PFSK-1 (cell line): ENCODE measurements around the gene MBD4.

ENCODE experiments used
- FOXP2 ChIP-seq: optimal IDR thresholded peaks from 2 replicates; pipeline ENCODE3; 2011; ENCODE audit warnings: borderline replicate concordance, control low read depth, inconsistent platforms; ENCODE audit not compliant: insufficient read depth; ENCODE audit errors: extremely low read length, extremely low read depth
- POLR2AphosphoS5 ChIP-seq: IDR thresholded peaks from 2 replicates; pipeline ENCODE4 v1.6.1; 2012; ENCODE audit warnings: low read depth, mild to moderate bottlenecking, control low read depth, low read length, moderate library complexity
- SIN3A ChIP-seq: IDR thresholded peaks from 2 replicates; pipeline ENCODE4 v1.6.1; 2012; ENCODE audit warnings: mild to moderate bottlenecking, low read length, moderate library complexity, borderline replicate concordance; ENCODE audit not compliant: insufficient read depth
- TAF1 ChIP-seq: IDR thresholded peaks from 2 replicates; pipeline ENCODE4 v1.6.1; 2012; ENCODE audit warnings: low read length, control low read depth, borderline replicate concordance; ENCODE audit not compliant: insufficient read depth
- TF ChIP-seq, protein P1 (sequence below), 2 experiments: IDR thresholded peaks; 2 replicates each; pipeline versions ENCODE4 v1.6.1 to v1.8.0; 2011 to 2012; ENCODE audit warnings: low read depth in 2 of 2, low read length in 2 of 2, control low read depth in 1 of 2, inconsistent platforms in 1 of 2, mild to moderate bottlenecking in 1 of 2, moderate library complexity in 1 of 2; ENCODE audit not compliant: insufficient read depth in 1 of 2

Gene MBD4

DNA sequence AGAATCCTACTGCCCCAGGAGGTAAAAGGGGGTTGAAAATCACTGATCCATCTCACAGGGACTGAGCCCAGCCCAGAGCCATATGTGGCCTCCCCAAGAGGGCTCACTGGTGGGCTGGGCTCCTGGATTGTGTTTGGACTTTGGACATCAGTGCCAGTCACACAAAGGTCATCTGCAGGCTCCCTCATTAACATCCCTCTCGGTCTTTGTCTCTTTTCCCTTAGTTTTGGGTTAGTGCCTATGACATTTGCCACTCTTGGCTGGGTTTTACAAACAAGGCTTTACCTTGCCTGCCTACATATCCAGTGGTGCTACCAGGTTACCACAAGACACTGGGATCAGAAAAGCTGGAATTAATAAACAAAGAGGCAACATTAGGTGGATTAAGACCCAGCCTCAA is 28.2 kb upstream of the MBD4 start:
- TF ChIP-seq TAF1 (no peak), SIN3A (no peak), POLR2AphosphoS5 (no peak), FOXP2 (no peak)
- TF ChIP-seq, protein P1, sequence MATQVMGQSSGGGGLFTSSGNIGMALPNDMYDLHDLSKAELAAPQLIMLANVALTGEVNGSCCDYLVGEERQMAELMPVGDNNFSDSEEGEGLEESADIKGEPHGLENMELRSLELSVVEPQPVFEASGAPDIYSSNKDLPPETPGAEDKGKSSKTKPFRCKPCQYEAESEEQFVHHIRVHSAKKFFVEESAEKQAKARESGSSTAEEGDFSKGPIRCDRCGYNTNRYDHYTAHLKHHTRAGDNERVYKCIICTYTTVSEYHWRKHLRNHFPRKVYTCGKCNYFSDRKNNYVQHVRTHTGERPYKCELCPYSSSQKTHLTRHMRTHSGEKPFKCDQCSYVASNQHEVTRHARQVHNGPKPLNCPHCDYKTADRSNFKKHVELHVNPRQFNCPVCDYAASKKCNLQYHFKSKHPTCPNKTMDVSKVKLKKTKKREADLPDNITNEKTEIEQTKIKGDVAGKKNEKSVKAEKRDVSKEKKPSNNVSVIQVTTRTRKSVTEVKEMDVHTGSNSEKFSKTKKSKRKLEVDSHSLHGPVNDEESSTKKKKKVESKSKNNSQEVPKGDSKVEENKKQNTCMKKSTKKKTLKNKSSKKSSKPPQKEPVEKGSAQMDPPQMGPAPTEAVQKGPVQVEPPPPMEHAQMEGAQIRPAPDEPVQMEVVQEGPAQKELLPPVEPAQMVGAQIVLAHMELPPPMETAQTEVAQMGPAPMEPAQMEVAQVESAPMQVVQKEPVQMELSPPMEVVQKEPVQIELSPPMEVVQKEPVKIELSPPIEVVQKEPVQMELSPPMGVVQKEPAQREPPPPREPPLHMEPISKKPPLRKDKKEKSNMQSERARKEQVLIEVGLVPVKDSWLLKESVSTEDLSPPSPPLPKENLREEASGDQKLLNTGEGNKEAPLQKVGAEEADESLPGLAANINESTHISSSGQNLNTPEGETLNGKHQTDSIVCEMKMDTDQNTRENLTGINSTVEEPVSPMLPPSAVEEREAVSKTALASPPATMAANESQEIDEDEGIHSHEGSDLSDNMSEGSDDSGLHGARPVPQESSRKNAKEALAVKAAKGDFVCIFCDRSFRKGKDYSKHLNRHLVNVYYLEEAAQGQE (IDR thresholded peaks at IDR 0.05; ENCODE audit: insufficient read depth in 1 of 2, low read depth in 2 of 2, low read length in 2 of 2) = no peak

DNA sequence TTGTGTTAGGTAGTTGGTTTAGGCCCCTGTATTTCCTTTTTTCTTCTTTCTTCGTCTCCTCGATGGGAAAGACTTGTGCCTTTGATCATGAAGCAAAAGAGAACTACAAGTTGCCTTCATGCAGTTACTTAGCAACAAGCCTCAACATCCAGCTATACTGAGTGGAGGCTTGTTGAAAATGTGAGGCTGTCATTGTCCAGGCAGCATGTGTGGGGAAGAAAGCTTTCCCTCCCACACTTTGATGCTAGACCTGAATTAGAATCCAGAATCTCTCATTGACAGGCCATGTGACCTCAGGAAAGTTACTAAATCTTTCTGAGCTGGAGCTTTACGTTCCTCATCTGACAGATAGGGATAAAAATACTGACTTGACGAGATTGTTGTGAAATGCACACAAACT is 24.0 kb upstream of the MBD4 start:
- TF ChIP-seq FOXP2 (no peak), POLR2AphosphoS5 (no peak), SIN3A (no peak), TAF1 (no peak)
- TF ChIP-seq, protein P1 (IDR thresholded peaks at IDR 0.05; ENCODE audit: insufficient read depth in 1 of 2, low read depth in 2 of 2, low read length in 2 of 2) = no peak

DNA sequence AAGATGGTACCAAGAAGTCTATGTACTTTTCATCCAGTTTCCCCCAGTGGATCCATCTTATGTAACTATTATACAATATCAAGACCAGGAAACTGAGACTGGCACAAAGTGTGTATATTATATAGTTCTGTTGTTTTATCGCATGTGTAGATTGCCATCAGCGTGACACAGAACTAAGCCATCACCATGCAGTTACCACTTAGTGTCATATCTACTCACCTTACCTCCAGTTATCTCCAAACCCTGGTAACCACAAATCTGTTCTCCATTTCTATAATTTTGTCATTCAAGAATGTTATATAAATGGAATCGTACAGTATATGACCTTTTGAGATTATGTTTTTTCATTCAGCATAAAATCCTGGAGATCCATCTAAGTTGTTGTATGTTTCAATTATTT is 23.3 kb upstream of the MBD4 start:
- TF ChIP-seq FOXP2 = no peak
- no peak for TF ChIP-seq TAF1
- TF ChIP-seq SIN3A = no peak
- TF ChIP-seq POLR2AphosphoS5 = no peak
- TF ChIP-seq, protein P1 (IDR thresholded peaks at IDR 0.05; ENCODE audit: insufficient read depth in 1 of 2, low read depth in 2 of 2, low read length in 2 of 2) = no peak

DNA sequence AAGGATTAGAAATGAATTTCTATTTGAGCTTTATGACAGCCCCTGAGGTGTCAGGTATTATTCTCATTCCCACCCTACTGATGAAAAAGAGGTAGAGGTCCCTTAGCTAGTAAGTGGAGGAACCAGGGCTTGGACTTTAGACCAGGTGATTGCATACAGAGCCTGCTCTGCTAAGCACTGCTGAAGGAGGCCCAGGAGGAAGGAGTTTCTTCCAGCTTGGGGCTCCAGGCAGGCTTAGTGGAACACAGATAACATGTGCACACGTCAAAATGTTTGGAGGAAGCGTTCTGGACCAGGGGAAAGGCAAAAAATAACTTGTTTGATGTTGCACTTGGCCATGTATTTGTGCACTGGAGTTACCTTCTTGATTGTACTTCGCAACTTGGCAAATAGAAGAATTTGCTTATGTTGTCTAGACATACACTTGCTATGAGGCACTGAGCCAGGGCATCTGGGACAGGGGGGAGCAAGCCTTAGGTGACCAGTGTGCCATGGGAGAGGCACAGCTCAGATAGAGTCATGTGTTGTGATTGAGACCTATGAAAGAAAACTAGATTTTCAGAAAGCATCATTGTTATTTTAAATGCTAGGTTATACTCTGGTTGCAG is 22.7 kb upstream of the MBD4 start:
- TF ChIP-seq, protein P1 (IDR thresholded peaks at IDR 0.05; ENCODE audit: insufficient read depth in 1 of 2, low read depth in 2 of 2, low read length in 2 of 2) = no peak
- TF ChIP-seq FOXP2 = no peak
- TF ChIP-seq SIN3A = no peak
- TF ChIP-seq POLR2AphosphoS5 = no peak
- no peak for TF ChIP-seq TAF1
